Measurements from ENCODE around the gene CCDC122. TPM values are rescaled to one million over a fixed set of nuclear protein-coding genes. Genes with fewer than 3 reads are reported as not detected.

The CCDC122 gene
- total RNA-seq, 4 donors from 2014 or later: 3.5 to 18.0 (median 5.8) TPM

GRCh38 chr13:43865892-43866291, 13.6 kb downstream of the CCDC122 start:
- no peaks in the 10 kb centered on the region for H3K9me3 ChIP-seq
- H3K36me3 ChIP-seq: no peaks in the 10 kb centered on the region
- H3K4me3 ChIP-seq: no peak overlapping the region
- no peaks in the 10 kb centered on the region for H3K4me1 ChIP-seq
- TF ChIP-seq POLR2A (IDR thresholded peaks at IDR 0.05) (no peak), CTCF (IDR thresholded peaks at IDR 0.05) (no peak)
- no peak overlapping the region for H3K27ac ChIP-seq
- no peak for DNase-seq
- no peaks in the 10 kb centered on the region for H3K27me3 ChIP-seq
- intact Hi-C loops (cut with DNase I; ENCODE audit: low total_unique reads): no loop called here

- no peak for DNase-seq
- H3K27me3 ChIP-seq: no peaks in the 10 kb centered on the region
- H3K4me3 ChIP-seq: no peak overlapping the region
- no peak for TF ChIP-seq CTCF (IDR thresholded peaks at IDR 0.05)
- TF ChIP-seq POLR2A (IDR thresholded peaks at IDR 0.05): no peak
- no peaks in the 10 kb centered on the region for H3K36me3 ChIP-seq
- H3K9me3 ChIP-seq: no peaks in the 10 kb centered on the region
- H3K4me1 ChIP-seq: no peaks in the 10 kb centered on the region
- intact Hi-C loops (cut with DNase I; ENCODE audit: low total_unique reads): no loop called here
- no peak overlapping the region for H3K27ac ChIP-seq
Measured at GRCh38 chr13:43864921-43865320, 14.6 kb downstream of the CCDC122 start.

GRCh38 chr13:43861863-43862262, 17.7 kb downstream of the CCDC122 start:
- H3K4me1 ChIP-seq: no peaks in the 10 kb centered on the region
- H3K4me3 ChIP-seq: no peak overlapping the region
- DNase-seq: no peak
- no peaks in the 10 kb centered on the region for H3K27me3 ChIP-seq
- intact Hi-C loops (cut with DNase I; ENCODE audit: low total_unique reads): no loop called here
- H3K27ac ChIP-seq: no peak overlapping the region
- no peaks in the 10 kb centered on the region for H3K9me3 ChIP-seq
- H3K36me3 ChIP-seq: no peaks in the 10 kb centered on the region
- TF ChIP-seq POLR2A (IDR thresholded peaks at IDR 0.05) (no peak), CTCF (IDR thresholded peaks at IDR 0.05) (no peak)

GRCh38 chr13:43852923-43853404, 26.6 kb downstream of the CCDC122 start:
- Histone ChIP-seq H3K4me1 (no peaks in the 10 kb centered on the region), H3K4me3 (no peak overlapping the region), H3K27ac (no peak overlapping the region), H3K9me3 (peaks cover 0 to 19% of the 10 kb centered on the region in 2 donors), H3K36me3 (no peaks in the 10 kb centered on the region), H3K27me3 (no peaks in the 10 kb centered on the region)
- TF ChIP-seq CTCF (IDR thresholded peaks at IDR 0.05): no peak
- TF ChIP-seq POLR2A (IDR thresholded peaks at IDR 0.05): no peak
- DNase-seq: no peak
- intact Hi-C loops (cut with DNase I; ENCODE audit: low total_unique reads): no loop called here

- H3K4me3 ChIP-seq: no peak overlapping the region
- H3K36me3 ChIP-seq: no peaks in the 10 kb centered on the region
- TF ChIP-seq CTCF (IDR thresholded peaks at IDR 0.05) (no peak), POLR2A (IDR thresholded peaks at IDR 0.05) (no peak)
- H3K4me1 ChIP-seq: no peaks in the 10 kb centered on the region
- intact Hi-C loops (cut with DNase I; ENCODE audit: low total_unique reads): no loop called here
- H3K9me3 ChIP-seq: peaks cover 0 to 19% of the 10 kb centered on the region in 2 donors
- H3K27ac ChIP-seq: no peak overlapping the region
- no peaks in the 10 kb centered on the region for H3K27me3 ChIP-seq
- no peak for DNase-seq
Measured at GRCh38 chr13:43850873-43851272, 28.7 kb downstream of the CCDC122 start.
